ENCODE data around the gene GJA9. TPM values are rescaled to one million over a fixed set of nuclear protein-coding genes. Genes with fewer than 3 reads are reported as not detected.
"Not testable (repeated sequence)": the region's sequence is repeated elsewhere in the genome, so short reads cannot be mapped to it uniquely, and the experiment has no call there.

The GJA9 gene
- total RNA-seq, 1 donor from 2014 or later, result not detected

GRCh38 chr1:38839363-38839762 lies 42.0 kb downstream of the GJA9 start:
- Mint-ChIP-seq H3K4me3 (no peak overlapping the region), H3K27me3 (ENCODE audit: insufficient read depth, low read depth) (no peaks in the 10 kb centered on the region), H3K36me3 (peaks cover 8% of the 10 kb centered on the region), H3K4me1 (no peaks in the 10 kb centered on the region), H3K27ac (no peak overlapping the region), H3K9me3 (no peaks in the 10 kb centered on the region)
- no peak for DNase-seq (ENCODE audit: low spot score)
- Histone ChIP-seq H3K9me3 (ENCODE audit: low read depth) (no peaks in the 10 kb centered on the region), H3K4me1 (no peaks in the 10 kb centered on the region), H3K27me3 (no peaks in the 10 kb centered on the region), H3K79me2 (ENCODE audit: low read depth) (no peaks in the 10 kb centered on the region), H3K9ac (no peak overlapping the region), H3K27ac (no peak overlapping the region), H2AFZ (replicated peaks) (no peak overlapping the region), H4K20me1 (ENCODE audit: low read depth) (no peaks in the 10 kb centered on the region), H3K4me2 (no peak overlapping the region), H3K4me3 (no peak overlapping the region), H3F3A (ENCODE audit: low read depth) (peaks cover 7% of the 10 kb centered on the region), H3K36me3 (no peaks in the 10 kb centered on the region)
- TF ChIP-seq CTCF (IDR thresholded peaks at IDR 0.05), result no peak
- no peak for TF ChIP-seq EZH2phosphoT487 (IDR thresholded peaks at IDR 0.05)
- no peak for TF ChIP-seq EZH2 (IDR thresholded peaks at IDR 0.05)

GRCh38 chr1:38836316-38836715 lies 45.1 kb downstream of the GJA9 start:
- not testable (repeated sequence) for H3K4me3 ChIP-seq; H2AFZ ChIP-seq (replicated peaks); H3K9me3 Mint-ChIP-seq; H3F3A ChIP-seq (ENCODE audit: low read depth); H3K36me3 ChIP-seq; H3K27me3 ChIP-seq; H3K27ac ChIP-seq; H4K20me1 ChIP-seq (ENCODE audit: low read depth); H3K9ac ChIP-seq; H3K4me1 ChIP-seq; H3K27me3 Mint-ChIP-seq (ENCODE audit: insufficient read depth, low read depth); H3K4me3 Mint-ChIP-seq; H3K4me2 ChIP-seq; DNase-seq (ENCODE audit: low spot score); H3K27ac Mint-ChIP-seq; H3K36me3 Mint-ChIP-seq; H3K79me2 ChIP-seq (ENCODE audit: low read depth); H3K9me3 ChIP-seq (ENCODE audit: low read depth)
- peaks cover 12% of the 10 kb centered on the region for H3K4me1 Mint-ChIP-seq

- no peak overlapping the region for H3K27ac Mint-ChIP-seq
- TF ChIP-seq EZH2phosphoT487 (IDR thresholded peaks at IDR 0.05), result no peak
- TF ChIP-seq CTCF (IDR thresholded peaks at IDR 0.05), result peak; percentile 88
- TF ChIP-seq EZH2 (IDR thresholded peaks at IDR 0.05), result no peak
- H3K9me3 Mint-ChIP-seq, result no peaks in the 10 kb centered on the region
- peaks cover 12% of the 10 kb centered on the region for H3K4me1 Mint-ChIP-seq
- Histone ChIP-seq H4K20me1 (ENCODE audit: low read depth) (no peaks in the 10 kb centered on the region), H3F3A (ENCODE audit: low read depth) (peaks cover 7% of the 10 kb centered on the region), H3K9ac (no peak overlapping the region), H3K27me3 (no peaks in the 10 kb centered on the region), H3K9me3 (ENCODE audit: low read depth) (no peaks in the 10 kb centered on the region), H3K79me2 (ENCODE audit: low read depth) (no peaks in the 10 kb centered on the region), H3K4me2 (no peak overlapping the region), H3K27ac (no peak overlapping the region), H3K4me3 (no peak overlapping the region), H2AFZ (replicated peaks) (no peak overlapping the region), H3K36me3 (no peaks in the 10 kb centered on the region), H3K4me1 (peaks cover 5% of the 10 kb centered on the region)
- peak; percentile 93 for DNase-seq (ENCODE audit: low spot score)
- H3K36me3 Mint-ChIP-seq, result peaks cover 4% of the 10 kb centered on the region
- H3K27me3 Mint-ChIP-seq (ENCODE audit: insufficient read depth, low read depth), result peaks cover 3% of the 10 kb centered on the region
- H3K4me3 Mint-ChIP-seq, result no peak overlapping the region
These were observed 46.2 kb downstream of the GJA9 start for GRCh38 chr1:38834937-38835827.

GRCh38 chr1:38834221-38834782 lies 47.1 kb downstream of the GJA9 start:
- Histone ChIP-seq H3K27me3 (no peaks in the 10 kb centered on the region), H3K36me3 (no peaks in the 10 kb centered on the region), H3K4me3 (no peak overlapping the region), H3F3A (ENCODE audit: low read depth) (peaks cover 7% of the 10 kb centered on the region), H3K4me1 (peaks cover 5% of the 10 kb centered on the region), H3K4me2 (no peak overlapping the region), H3K9me3 (ENCODE audit: low read depth) (no peaks in the 10 kb centered on the region), H3K79me2 (ENCODE audit: low read depth) (no peaks in the 10 kb centered on the region), H2AFZ (replicated peaks) (no peak overlapping the region), H3K27ac (no peak overlapping the region), H4K20me1 (ENCODE audit: low read depth) (no peaks in the 10 kb centered on the region), H3K9ac (no peak overlapping the region)
- Mint-ChIP-seq H3K9me3 (no peaks in the 10 kb centered on the region), H3K36me3 (peaks cover 3% of the 10 kb centered on the region), H3K27me3 (ENCODE audit: insufficient read depth, low read depth) (peaks cover 4% of the 10 kb centered on the region), H3K4me3 (no peak overlapping the region), H3K27ac (no peak overlapping the region), H3K4me1 (peaks cover 12% of the 10 kb centered on the region)
- TF ChIP-seq EZH2 (IDR thresholded peaks at IDR 0.05) (no peak), CTCF (IDR thresholded peaks at IDR 0.05) (no peak), EZH2phosphoT487 (IDR thresholded peaks at IDR 0.05) (no peak)
- no peak for DNase-seq (ENCODE audit: low spot score)
